Spleen (tissue), 7 donors: Measurements from ENCODE around the gene FAM222A.

ENCODE experiments used
- POLR2A ChIP-seq, 3 donors: fragments of 450-650 bp; IDR thresholded peaks; one replicate each; pipeline ENCODE4 v1.5.1; 2017; ENCODE audit warnings: antibody characterized with exemption in 3 of 3, mild to moderate bottlenecking in 1 of 3
- TF ChIP-seq, protein P1 (sequence below), 11 experiments: fragments of 200-600 bp in 7 of 11; fragments of 450-650 bp in 4 of 11; sonication (generic) in 4 of 11; IDR thresholded peaks in 8 of 11; conservative IDR thresholded peaks in 3 of 11; 1 replicate in 7 of 11; 2 replicates in 4 of 11; pipeline versions ENCODE4 v1.4.0 to v1.8.0; 2016 to 2021; ENCODE audit warnings: antibody characterized with exemption in 11 of 11, inconsistent platforms in 4 of 11, mild to moderate bottlenecking in 1 of 11
- donor health status: DM: no; HTN: no; CAD: no; lungs with moderate emphysema.
- donor health status: DM: no; HTN: no; CAD: no.
- donor health status: DM: no; HTN: no; CAD: no.

DNA sequence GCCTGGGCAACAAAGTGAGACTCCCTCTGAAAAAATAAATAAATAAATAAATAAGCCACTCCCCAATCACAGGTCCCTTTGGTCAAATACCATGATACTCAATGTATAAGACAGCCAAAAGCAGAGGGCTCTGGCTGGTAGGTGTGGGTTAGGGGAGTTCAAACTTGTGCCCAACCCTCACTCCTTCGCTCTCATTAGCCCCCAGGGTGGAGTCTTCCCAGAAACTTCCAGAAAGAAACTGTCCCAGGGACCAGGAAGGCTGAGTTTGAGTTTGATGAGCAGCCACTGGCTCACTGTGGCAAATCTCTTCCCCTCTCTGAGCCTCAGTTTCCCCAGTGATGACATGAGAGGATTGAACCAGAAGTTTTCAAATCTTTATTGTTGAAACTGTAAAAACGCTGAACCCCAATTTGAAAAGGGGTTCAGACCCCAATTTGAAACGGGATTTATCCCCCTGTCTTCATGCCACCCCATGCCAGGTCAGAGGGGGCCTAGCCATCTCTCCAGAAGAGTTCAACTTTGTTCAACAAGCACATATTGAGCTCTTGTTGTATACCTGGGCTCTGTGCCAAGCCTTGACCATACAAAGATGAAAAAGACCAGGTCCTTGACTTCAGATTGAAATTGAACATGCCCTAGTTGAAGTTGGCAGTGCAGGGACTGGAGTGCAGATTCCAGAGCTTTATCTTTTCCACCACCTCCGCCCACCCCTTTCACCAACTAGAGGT, 9.1 kb upstream of the FAM222A start:
- TF ChIP-seq POLR2A (IDR thresholded peaks at IDR 0.05): no peak
- TF ChIP-seq, protein P1, sequence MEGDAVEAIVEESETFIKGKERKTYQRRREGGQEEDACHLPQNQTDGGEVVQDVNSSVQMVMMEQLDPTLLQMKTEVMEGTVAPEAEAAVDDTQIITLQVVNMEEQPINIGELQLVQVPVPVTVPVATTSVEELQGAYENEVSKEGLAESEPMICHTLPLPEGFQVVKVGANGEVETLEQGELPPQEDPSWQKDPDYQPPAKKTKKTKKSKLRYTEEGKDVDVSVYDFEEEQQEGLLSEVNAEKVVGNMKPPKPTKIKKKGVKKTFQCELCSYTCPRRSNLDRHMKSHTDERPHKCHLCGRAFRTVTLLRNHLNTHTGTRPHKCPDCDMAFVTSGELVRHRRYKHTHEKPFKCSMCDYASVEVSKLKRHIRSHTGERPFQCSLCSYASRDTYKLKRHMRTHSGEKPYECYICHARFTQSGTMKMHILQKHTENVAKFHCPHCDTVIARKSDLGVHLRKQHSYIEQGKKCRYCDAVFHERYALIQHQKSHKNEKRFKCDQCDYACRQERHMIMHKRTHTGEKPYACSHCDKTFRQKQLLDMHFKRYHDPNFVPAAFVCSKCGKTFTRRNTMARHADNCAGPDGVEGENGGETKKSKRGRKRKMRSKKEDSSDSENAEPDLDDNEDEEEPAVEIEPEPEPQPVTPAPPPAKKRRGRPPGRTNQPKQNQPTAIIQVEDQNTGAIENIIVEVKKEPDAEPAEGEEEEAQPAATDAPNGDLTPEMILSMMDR (IDR thresholded peaks at IDR 0.05 in 8 of 11, conservative IDR thresholded peaks at IDR 0.05 in 3 of 11): no peak
